Muscle of leg (tissue), 11 donors: Measurements from ENCODE around the gene ZEB2. TPM values are rescaled to one million over a fixed set of nuclear protein-coding genes. Genes with fewer than 3 reads are reported as not detected.

ENCODE experiments used
- DNase-seq: peaks from one replicate; pipeline ENCODE4 v3.0.0; 2013
- H3K27ac ChIP-seq: one replicate; pipeline ENCODE4 v1.5.1; 2013; ENCODE audit warnings: mild to moderate bottlenecking, low read length, control low read depth
- H3K27me3 ChIP-seq: one replicate; pipeline ENCODE4 v1.6.1; 2013; ENCODE audit warnings: low read length; ENCODE audit not compliant: control insufficient read depth, insufficient read depth
- H3K36me3 ChIP-seq: one replicate; pipeline ENCODE4 v1.6.1; 2013; ENCODE audit warnings: low read length; ENCODE audit not compliant: control insufficient read depth, insufficient read depth
- H3K4me1 ChIP-seq: one replicate; pipeline ENCODE4 v1.6.1; 2013; ENCODE audit warnings: low read length; ENCODE audit not compliant: control insufficient read depth, insufficient read depth
- H3K4me3 ChIP-seq: one replicate; pipeline ENCODE4 v1.5.1; 2013; ENCODE audit warnings: low read length, control low read depth
- H3K9me3 ChIP-seq: replicated peaks from 2 replicates; pipeline ENCODE4 v1.6.1; 2013; ENCODE audit warnings: low read depth, low read length; ENCODE audit not compliant: control insufficient read depth
- WGBS: methylation state at CpG from one replicate; pipeline ENCODE4 v1.1.5; 2013; ENCODE audit warnings: missing lambda C conversion rate; ENCODE audit not compliant: insufficient coverage; 5-methylcytosine and 5-hydroxymethylcytosine counted together
- polyA plus RNA-seq, 8 donors: library from polyadenylated mRNA; unstranded; fragments of 120-200 nt; gene quantifications; one replicate each; pipeline versions ENCODE4 v1.2.1 to v1.2.3, GENCODE V29; 2013; ENCODE audit warnings: inconsistent platforms in 1 of 8, low replicate concordance in 1 of 8; ENCODE audit not compliant: insufficient read length in 8 of 8, insufficient read depth in 1 of 8
- total RNA-seq: library from RNA; stranded (reverse); fragments of 120-200 nt; gene quantifications from one replicate; pipeline ENCODE4 v1.2.4, GENCODE V29; 2013

Gene ZEB2
- total and polyA plus RNA-seq, 9 donors = 90.0 to 163 (median 118) TPM

DNA sequence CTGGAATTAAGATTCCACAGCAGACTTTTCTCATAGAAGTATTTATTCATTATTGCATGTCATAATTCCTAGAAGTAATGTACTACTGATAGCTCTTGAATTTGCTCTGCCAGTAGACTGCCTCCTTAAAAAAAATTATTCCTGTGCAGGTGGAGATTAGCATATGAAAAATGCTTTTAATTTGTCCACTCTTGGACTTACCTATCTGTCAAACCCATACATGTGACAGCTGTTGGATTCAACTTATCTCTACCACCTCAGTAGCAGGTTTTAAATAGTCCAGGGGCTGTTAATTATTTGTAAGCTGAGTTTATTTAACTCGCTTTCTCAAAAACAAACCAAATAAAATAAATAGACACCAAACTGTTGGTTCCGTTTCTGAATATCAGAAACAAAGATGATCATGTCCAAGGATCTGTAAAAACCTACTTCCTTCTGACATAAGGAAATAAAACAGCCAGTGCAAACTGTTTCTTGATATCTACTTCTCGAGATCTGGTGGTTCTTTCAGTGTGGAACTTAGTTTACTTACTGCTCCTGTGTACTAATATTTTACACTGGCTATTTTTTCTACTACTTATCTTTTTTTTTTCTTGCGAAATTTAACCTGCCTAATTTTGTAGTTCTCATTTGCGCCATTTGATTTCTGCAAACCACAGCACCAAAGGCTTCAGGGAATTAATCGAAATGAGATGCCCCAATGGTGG lies 44.2 kb downstream of the ZEB2 start:
- Histone ChIP-seq H3K27me3 (no peaks in the 10 kb centered on the region), H3K27ac (no peak overlapping the region), H3K4me1 (peaks cover 22% of the 10 kb centered on the region), H3K9me3 (no peaks in the 10 kb centered on the region), H3K4me3 (no peak overlapping the region), H3K36me3 (peaks cover 22% of the 10 kb centered on the region)
- no peak for DNase-seq
- 60% methylated on average over 1 of the region's 6 CpGs for WGBS

DNA sequence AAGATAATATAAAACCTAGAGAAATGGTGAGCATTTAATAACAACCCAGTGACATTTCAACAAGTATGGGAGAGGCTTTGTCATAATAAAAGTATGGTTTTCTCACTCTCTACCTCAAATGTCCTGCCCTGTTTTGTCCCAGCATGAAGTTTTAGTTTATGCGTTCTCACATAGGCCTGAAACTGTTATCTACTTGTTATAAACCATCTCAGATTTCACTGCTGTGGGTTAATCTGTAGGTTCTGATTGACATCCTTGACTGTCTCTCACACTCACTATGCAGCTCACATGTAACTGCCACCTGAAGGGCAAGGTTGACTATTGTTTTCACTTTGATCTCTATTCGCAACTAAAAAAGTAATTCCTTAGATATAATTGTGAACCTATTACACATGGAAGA lies 44.9 kb downstream of the ZEB2 start:
- Histone ChIP-seq H3K4me3 (no peak overlapping the region), H3K27ac (no peak overlapping the region), H3K9me3 (no peaks in the 10 kb centered on the region), H3K27me3 (no peaks in the 10 kb centered on the region), H3K4me1 (peaks cover 22% of the 10 kb centered on the region), H3K36me3 (peaks cover 22% of the 10 kb centered on the region)
- WGBS = no CpG with 5 or more reads among the region's 2 CpGs
- no peak for DNase-seq

DNA sequence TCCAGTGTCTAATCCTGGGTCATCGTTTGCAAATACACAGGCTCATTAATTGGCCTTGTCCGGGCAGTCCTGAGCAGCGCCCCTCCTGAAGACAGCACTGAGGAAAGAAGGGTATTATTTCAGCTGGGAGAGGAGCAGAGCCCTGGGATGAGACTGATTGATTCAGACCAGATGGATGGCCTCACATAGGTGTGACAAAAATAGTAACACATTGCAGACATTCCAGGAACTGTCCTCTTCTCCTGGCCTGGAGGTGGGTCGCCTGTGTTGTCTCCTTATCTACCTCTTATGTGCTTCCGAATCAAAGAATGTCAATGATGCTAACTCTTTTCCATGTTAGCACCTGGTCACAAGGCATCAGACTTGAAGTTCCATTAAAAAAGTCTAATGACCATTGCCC lies 45.9 kb downstream of the ZEB2 start:
- Histone ChIP-seq H3K27ac (no peak overlapping the region), H3K36me3 (peaks cover 22% of the 10 kb centered on the region), H3K9me3 (no peaks in the 10 kb centered on the region), H3K4me1 (peaks cover 18% of the 10 kb centered on the region), H3K27me3 (no peaks in the 10 kb centered on the region), H3K4me3 (no peak overlapping the region)
- no peak for DNase-seq
- WGBS = 76% methylated on average over 2 of the region's 5 CpGs

DNA sequence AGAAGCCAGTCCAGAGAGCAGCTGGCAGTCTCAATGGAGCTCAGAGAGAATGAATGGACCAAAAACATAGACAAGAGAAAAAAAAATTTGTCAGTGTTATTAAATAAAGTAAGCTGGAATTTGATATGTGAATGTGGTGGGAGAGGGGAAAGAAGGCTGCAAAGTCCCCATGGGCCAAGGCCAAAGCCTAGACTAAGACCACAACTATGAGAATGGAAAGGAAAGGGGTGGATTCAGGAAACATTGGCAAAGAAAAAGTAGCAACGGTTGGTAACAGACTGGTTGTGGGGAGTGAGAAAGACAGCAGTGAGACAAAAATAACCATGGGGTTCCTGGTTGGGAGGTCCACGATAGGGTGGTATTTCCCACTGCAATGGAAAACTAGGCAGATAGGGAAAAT lies 47.0 kb downstream of the ZEB2 start:
- Histone ChIP-seq H3K27me3 (no peaks in the 10 kb centered on the region), H3K27ac (no peak overlapping the region), H3K4me1 (peaks cover 19% of the 10 kb centered on the region), H3K36me3 (peaks cover 25% of the 10 kb centered on the region), H3K9me3 (no peaks in the 10 kb centered on the region), H3K4me3 (no peak overlapping the region)
- DNase-seq = no peak
- 64% methylated on average over 2 of the region's 2 CpGs for WGBS

DNA sequence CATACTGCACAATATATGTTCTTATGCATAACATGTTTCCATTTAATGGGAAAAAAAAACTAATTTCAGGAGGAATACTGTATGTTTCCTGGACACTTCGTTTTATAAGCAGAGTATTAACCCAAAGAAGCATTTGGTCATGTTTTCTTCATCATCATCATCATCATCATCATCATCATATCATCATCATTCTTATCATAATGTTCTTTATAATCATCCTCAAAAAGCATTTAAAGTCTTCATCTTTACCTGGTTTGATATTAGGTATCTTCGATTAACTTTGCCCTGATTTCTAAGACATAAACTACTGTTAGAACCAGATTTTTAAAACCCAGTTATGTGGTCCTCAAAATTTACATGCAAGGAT lies 47.9 kb downstream of the ZEB2 start:
- DNase-seq = no peak
- Histone ChIP-seq H3K27ac (no peak overlapping the region), H3K27me3 (no peaks in the 10 kb centered on the region), H3K4me3 (no peak overlapping the region), H3K9me3 (no peaks in the 10 kb centered on the region), H3K36me3 (peaks cover 19% of the 10 kb centered on the region), H3K4me1 (peaks cover 19% of the 10 kb centered on the region)
- WGBS = no CpG with 5 or more reads among the region's 2 CpGs

DNA sequence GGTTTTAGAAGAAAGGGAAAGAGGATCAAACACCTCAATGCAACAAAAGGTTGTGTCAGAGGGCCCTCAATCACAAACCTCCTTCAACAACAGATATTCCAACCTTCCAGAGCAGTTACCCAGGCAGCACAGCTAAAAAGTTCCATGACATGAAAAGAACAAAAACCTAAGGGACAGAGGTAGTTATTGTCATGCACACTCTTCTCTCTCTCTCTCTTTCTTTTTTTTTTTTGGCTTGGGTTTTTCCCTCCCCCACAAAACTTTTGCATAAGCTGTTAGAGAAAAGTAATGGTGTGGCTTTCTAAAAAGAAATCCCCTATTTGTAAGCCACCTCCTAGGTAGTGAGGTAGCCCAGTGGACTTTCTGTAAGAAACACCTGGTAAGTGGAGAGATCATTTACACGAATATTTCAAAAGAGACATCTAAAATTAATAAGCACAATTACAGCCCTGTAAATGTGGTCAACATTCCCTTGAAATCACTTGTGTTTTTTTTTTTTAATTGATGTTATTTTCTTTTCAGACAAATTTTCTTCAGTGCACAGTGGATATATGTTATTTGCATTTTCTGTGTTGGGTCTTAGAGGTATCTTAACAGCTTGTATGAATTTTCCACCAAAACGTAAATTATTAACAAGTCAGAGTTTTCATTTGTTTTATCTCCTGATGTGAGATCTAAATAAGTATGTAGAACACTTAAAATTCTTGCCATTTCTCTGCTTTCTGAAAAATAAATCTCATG lies 48.4 kb downstream of the ZEB2 start:
- Histone ChIP-seq H3K36me3 (peaks cover 19% of the 10 kb centered on the region), H3K9me3 (no peaks in the 10 kb centered on the region), H3K27ac (no peak overlapping the region), H3K27me3 (no peaks in the 10 kb centered on the region), H3K4me1 (peaks cover 19% of the 10 kb centered on the region), H3K4me3 (no peak overlapping the region)
- WGBS = no CpG with 5 or more reads among the region's 2 CpGs
- no peak for DNase-seq

DNA sequence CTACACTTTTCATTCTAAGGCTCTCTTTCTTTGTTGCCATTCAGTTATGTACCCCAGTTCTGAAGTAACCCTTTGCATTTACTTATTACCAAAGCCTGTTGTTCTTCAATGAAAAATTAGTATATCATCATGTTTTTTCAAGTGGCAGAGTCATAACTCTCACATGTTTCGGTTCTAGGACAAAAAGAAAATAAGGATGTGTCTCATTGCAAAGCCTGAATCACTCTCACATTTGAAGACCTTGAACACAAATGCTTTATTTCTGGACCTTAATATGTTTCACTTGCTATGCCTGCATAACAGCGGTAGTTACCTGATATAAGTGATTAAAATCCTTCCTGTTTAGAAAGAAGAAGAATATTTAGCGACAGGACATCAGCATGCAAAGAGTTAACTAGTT lies 49.1 kb downstream of the ZEB2 start:
- no CpG with 5 or more reads among the region's 3 CpGs for WGBS
- DNase-seq = no peak
- Histone ChIP-seq H3K9me3 (no peaks in the 10 kb centered on the region), H3K27ac (no peak overlapping the region), H3K27me3 (no peaks in the 10 kb centered on the region), H3K4me3 (no peak overlapping the region), H3K4me1 (peaks cover 19% of the 10 kb centered on the region), H3K36me3 (peaks cover 16% of the 10 kb centered on the region)

DNA sequence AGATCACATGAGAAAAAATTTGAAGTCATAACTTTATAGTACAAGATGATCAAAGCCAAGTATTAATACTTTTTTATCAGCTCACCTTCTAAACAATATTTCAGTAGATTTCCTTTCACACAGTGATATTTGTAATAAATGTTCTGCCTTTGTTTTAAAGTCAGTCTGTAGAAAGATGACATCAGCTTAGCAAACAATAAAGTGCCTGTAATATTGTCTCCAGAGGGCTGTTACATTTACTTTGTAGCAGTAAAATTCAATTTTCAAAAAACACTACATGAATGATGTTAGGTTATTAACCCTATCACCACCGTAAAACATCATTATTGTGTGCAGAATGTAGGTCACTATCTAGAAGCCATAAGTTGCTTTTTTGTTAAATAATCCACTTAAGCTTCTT lies 49.6 kb downstream of the ZEB2 start:
- no peaks in the 10 kb centered on the region for H3K27me3 ChIP-seq
- H3K4me1 ChIP-seq = peaks cover 19% of the 10 kb centered on the region
- no peak overlapping the region for H3K4me3 ChIP-seq
- WGBS = no CpG with 5 or more reads among the region's 1 CpG
- H3K27ac ChIP-seq = no peak overlapping the region
- H3K9me3 ChIP-seq = no peaks in the 10 kb centered on the region
- DNase-seq = no peak
- H3K36me3 ChIP-seq = peaks cover 16% of the 10 kb centered on the region

DNA sequence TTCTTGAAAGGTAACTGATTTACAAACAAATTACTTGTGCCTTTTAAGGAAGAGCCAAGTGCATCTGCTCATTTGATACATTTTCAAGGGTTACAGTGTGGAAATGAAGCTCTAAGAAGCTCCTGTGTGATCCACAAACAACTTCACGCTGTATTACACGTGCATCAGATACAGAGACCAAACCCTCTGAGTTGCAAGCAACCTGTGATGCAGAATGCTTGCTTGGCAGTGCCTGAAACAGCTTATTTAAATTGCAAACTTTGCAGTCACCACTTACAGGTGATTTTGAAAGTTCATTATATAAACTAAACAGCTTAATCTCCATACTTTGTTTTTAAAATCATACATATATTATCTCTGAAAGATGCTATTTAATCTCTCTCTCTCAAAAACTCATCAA lies 50.1 kb downstream of the ZEB2 start:
- no peak for DNase-seq
- H3K9me3 ChIP-seq = no peaks in the 10 kb centered on the region
- no CpG with 5 or more reads among the region's 2 CpGs for WGBS
- H3K4me3 ChIP-seq = no peak overlapping the region
- peaks cover 16% of the 10 kb centered on the region for H3K36me3 ChIP-seq
- H3K27me3 ChIP-seq = no peaks in the 10 kb centered on the region
- H3K27ac ChIP-seq = no peak overlapping the region
- peaks cover 19% of the 10 kb centered on the region for H3K4me1 ChIP-seq

DNA sequence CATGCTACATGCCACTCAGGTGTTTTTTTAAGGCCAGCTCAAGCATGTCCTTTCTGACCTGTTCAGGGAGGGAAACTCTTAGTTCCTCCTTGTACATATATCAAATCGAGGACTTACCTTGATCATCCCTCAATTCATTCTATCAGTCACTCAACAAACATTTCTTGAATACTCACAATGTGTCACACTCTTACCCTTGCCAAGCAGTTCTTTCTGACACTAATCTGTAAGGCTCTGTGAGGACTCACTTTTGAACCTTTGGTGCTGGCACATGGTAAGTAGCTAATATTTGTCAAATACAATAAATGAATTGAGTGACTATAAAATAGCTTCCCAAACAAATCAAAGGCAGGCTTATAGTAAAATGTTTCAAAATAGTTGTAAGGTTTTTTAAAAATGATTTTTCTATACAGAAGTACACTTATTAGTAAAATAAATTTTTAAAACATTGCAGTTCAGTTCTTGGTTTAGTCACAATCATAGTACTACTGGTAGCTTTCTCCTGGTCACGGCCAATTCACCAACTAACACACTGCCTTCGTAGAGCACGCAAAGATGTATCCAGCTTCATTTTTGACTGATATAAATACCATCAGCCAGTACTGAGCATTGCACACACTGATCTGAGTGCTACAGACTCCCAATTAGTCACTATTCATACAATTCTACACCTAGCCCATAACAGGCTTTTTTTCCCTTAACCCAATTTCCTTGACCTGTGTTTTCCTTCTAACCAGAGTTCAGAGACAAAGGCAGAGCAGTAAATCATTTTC lies 50.9 kb downstream of the ZEB2 start:
- peaks cover 17% of the 10 kb centered on the region for H3K4me1 ChIP-seq
- H3K4me3 ChIP-seq = no peak overlapping the region
- peaks cover 16% of the 10 kb centered on the region for H3K36me3 ChIP-seq
- WGBS = 69% methylated on average over 4 of the region's 4 CpGs
- H3K27me3 ChIP-seq = no peaks in the 10 kb centered on the region
- H3K27ac ChIP-seq = no peak overlapping the region
- no peak for DNase-seq
- H3K9me3 ChIP-seq = no peaks in the 10 kb centered on the region
